ENCODE measurements around the gene OCRL.

- no peak for TF ChIP-seq EZH2 (IDR thresholded peaks at IDR 0.05; ENCODE audit: insufficient read depth, poor library complexity, severe bottlenecking)
- TF ChIP-seq EZH2phosphoT487 (IDR thresholded peaks at IDR 0.05; ENCODE audit: insufficient read depth, low read depth): no peak
Measured at GRCh38 chrX:129545408-129545807, 5.3 kb downstream of the OCRL start.
